ENCODE data around the gene MAGEF1.

Gene MAGEF1

DNA sequence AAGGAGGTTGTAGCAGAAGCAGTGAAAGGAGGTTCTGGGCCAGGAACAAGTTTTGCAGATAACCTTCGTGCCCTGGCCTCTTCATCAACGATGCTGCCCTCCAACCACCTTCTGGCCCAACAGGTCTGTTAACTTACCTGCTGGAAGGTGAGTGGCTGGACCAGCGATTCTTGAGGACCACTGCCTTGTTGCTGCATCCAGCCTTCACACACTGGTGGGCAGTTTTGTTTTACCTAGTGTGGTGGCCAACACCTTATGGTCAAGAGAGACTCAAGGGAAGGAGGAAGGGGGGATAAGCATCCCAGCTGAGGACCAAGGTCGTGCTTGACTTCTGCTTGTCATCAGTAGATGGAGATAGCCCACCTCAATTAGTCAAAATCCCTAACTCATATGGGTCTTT is 7.8 kb upstream of the MAGEF1 start:
- DNase-seq = no peak

DNA sequence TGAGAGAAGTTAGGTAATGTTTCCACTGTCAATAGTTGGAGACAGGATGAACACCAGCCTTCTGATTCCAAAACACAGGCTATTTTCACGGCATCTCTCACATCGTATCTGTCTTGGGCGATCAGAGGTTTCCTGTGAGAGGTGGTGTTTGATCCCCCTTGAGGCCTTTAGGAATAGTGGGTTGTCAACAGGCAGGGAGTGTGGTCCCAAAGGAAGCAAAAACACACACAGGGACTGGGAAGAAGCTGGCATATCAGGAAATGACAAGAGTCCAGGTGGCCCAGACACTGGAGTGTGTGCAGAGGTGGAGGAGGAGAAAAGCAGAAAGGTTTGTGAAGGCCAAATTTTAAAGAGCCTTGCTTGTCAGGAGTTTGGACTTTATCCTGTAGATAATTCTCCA is 6.6 kb upstream of the MAGEF1 start:
- DNase-seq = no peak

DNA sequence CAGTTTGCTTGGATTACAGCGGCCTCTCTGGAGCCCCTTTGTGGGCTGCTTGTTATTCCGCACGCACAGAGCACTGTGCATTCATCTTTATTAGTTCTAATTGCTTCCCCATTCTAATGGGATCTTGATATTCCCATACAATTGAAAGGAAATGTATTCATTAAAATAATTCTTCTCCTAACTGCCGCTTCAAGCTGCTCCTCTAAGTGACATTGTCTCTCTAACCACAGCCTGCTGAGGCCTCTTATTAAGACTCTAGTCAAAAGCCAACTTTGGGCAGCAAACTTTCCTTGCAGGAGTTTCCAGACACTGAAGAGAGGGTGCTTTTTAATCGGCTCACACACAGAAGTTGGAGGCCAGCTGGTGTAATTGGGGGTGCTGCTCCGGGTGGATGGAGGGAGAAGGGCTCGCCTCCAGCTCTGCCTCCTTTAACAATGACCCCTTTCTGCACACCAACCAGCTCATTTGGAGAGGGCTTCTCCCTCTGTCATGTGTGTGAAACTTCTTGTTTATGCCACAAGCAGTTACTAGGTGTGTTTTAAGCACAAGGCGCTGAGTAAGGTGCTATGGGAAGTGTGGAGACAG is 5.6 kb upstream of the MAGEF1 start:
- DNase-seq = peak; percentile 52

DNA sequence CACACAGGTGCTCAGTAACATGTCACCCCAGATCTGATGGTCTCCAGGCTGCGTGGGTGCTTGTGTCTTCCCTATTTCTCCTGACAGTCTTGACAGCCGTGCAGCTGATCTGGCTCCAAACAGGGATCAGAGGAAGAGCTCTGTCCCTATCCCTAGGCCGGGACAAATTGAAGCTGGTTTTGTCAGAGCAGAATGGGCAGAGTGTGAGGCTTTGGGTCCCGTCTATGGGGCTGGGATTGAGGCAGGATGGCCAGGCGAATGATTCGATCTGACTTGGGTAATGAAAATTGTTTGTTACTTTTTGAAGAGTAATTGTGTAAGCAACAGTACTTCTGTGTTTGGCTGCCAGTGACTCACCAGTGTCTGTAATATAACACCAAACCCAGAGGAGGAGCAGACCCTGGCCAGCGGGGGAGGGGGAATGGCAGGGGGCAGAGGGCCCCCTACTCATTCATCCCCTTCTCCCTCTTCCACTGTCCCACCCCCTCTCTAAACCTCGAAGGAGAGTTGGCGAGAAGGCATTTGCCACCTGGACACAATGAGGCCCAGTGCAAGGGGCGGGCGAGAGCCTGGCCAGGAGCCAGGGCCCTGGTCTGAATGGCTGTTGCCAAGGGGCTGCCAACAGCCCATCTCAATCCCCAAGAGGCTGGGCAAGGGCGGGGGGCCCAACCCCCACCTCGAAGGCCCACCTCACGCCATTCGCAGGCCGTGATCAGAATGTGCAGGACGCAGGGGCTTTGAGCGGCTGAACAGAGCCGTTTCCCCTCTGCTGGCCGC is 4.9 kb upstream of the MAGEF1 start:
- DNase-seq = peak; percentile 52

DNA sequence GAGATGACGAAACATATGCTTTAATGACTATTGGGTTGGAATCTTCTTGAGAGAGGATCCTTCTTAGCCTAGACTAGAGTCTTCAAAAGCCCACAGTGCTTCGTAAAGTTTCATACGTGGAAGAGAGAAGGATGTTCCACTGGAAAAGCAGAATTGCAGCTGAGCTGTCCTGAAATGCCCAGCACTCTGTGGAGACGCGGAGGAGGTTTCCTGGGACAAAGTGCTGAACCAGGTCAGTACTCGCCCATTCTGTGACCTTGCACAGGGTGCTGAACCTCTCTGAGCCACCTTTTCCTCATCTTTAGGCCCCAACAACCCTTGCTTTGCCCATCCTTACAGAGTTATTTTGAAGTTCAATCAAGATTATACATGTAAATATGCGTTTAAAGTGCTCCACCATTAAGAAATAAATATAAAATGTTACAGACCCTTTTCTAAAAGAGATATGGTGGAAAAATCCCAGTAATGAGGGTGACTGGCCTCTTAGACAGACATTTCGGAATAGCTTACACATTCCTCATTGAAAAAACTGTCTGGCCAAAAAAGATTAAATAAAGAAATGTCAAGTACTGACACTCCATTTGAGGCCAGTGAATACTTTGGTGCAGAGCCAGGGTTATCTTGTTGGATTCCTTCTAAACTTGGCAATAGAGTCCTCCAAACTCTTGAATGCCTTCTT is 4.2 kb upstream of the MAGEF1 start:
- DNase-seq = no peak

DNA sequence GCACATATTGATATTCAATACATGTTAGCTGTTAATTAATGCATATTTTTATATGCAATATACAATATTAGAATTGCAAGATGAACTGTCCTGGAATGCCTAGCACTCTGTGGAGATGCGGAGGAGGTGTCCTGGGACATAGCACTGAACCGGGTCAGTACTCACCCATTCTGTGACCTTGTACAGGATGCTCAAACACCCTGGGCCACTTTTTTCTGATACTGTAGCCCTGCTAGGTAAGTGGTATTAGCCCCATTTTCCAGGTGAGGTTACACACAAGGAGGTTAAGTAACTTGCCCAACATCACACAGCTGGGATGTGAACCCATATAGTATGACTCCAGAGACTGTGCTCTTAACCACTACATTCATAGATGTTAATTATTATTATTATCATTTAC is 1.7 kb upstream of the MAGEF1 start:
- DNase-seq = no peak

DNA sequence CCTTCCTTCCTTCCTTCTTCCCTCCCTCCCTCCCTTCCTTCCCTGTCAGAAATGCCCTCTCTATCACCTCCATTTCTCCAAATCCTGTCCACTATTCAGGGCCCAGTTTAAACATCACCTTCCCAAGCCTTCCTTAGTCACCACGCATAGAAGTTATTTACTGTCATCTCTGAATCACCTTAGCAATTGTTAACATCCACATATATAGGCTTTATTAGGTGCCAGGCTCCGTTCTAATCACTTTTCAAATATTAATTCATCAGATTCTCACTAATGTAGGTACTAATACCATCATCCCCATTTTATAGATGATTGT is 1.1 kb upstream of the MAGEF1 start:
- no peak for DNase-seq

DNA sequence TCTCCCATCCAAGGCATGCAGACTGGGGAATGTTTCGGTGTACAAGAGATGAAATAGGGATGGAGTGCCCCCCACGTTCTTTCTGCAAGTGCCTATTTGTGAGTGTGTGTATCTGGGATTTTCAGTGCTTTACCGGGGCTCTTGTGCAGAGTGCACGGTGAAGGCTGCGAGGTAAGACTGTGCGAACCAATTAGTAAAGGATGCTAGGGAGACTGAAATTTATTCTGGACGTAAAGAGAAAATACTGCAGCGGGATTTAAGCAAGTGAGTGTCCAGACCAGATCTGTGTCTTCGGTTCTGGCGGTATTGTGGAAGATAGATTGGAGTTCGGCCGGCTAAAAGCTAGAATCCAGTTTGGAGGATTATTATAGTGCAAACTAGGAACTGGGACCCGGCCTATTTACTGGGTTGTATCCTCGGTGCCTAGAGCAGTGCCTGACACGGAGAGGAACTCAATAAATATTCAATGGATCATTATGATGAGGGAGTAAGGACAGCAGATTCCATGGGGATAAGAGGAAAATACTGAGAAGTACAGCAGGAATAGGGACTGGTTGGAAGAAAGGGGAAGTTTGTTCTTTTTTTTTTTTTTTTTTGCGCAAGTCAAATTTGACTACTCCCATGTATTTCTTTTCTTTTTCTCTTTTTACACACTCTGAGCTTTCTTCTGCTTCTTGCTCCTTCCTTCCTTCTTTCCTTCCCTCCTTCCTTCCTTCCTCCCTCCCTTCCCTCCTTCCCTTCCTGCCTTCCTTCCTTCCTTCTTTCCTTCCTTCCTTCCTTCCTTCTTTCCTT is 580 bp upstream of the MAGEF1 start:
- no peak for DNase-seq

DNA sequence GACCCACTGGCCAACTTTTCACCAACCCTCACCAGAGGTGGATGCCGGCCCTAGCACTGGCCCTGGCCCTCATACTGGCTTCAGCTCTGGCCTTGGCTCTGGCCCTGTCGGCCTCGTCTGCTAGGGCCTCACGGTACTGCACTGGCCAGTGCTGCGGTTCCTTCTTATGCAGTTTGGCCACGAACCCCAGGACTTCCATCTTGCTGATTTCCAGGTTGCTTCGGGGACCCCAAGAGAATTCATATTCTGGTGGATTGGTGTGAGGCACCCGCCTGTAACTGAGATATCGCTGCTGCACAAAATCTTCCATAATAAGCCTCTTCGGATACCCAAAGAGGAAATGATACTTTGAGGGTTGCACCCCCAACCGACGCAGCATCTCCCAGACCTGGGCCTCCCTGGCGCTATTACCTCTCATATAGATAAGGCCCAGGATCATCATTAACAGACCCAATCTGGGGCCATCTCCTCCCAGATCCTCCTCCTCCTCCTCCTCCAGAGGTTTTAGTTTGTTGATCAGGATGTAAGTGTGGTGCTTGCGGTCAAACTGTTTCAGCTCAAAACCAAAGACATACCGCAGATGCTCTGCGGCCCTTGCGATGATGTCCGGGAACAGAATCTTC is 883 bp downstream of the MAGEF1 start:
- no peak for DNase-seq

DNA sequence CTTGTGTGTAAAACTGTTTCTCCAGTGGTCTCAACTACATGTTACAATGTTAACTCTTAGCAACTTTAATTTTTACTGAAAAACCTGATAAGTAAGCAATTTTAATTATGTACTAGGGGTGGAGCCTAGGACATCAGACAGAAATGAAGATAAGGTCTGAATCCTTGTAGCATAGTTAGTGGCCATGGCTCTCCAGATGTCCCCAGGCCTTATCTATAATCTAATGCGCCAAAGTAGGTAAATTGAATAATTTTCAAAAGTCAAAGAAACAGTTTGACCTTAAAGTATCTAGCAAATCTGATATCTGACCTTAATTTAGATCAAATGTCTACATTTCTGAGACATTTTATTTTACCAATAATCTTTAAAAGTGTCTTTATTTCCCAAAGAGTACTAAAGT is 8.2 kb downstream of the MAGEF1 start:
- no peak for DNase-seq

DNA sequence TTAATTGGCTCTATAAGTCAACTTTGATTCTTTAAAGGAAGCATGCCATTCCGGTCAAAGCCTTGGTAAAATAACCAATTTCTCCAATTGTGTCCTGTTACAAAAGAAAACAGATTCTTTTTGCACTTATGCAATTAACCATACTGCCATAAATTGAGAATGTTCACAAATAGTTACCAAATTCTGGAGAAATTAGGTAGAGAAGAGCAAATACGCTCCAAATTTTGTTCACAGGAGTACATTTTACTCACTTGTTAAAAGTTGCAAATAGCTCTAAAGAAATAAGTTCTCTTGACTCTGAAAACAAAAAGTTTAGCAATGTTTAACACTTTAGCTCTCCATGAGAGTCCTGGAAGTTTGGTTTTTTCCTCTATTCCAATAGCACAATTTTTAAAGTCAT is 11.1 kb downstream of the MAGEF1 start:
- no peak for DNase-seq

DNA sequence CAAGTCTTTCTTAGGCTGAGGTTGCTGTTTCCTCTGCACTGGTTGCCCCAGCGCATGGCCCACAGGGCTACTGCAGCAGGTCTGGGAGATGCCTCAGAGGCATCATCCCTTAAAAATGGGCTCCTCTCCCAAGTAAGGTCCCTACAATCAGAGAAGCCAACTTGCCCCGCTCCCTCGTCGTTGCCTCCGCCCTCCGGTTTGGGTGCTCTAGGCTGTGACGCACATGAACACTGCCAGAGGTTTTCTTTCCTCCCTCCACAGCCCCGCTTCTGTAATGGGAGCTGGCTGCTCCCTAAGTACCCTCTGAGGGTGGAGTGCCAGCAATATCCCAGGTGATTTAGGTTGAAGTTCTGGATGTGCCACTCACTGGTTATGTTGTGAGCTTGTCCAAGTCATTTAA is 14.0 kb downstream of the MAGEF1 start:
- no peak for DNase-seq

DNA sequence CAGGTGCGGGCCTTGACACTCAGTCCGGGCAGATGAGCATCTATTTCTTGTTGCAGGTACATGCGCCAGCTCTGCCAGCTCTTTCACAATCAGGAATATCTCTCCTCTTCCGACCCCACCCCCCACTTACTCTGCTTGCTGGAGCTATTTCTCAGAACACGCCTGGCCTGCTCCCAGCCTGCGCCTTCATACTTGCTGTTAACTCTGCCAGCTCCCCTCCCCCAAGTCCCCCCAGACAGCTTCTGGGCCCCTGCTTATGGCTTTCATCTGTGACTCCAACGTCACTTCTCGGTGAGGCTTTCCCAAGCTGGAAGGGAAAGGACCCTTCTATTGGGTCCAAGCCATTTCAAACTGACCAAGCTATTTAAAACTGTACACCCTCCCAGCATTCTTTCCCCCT is 15.2 kb downstream of the MAGEF1 start:
- DNase-seq = no peak

DNA sequence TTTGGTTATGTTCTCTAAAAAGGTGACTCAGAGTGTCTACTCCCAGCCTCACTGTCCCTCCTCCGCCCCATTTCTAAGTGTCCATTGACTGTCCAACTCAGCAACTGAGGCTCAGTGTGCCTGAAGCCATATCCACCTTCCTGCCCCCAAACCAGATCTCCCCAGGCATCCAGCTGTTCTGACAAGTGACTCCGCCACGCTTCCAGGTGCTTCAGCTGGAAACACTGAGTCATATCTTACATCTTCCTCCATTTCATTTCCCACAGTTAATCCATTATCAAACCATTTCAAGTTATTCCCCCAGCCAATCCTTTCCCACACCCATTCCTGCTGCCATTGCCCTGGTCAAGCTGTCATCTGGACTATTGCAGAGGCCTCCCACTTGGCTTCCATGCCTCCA is 17.1 kb downstream of the MAGEF1 start:
- DNase-seq = no peak

DNA sequence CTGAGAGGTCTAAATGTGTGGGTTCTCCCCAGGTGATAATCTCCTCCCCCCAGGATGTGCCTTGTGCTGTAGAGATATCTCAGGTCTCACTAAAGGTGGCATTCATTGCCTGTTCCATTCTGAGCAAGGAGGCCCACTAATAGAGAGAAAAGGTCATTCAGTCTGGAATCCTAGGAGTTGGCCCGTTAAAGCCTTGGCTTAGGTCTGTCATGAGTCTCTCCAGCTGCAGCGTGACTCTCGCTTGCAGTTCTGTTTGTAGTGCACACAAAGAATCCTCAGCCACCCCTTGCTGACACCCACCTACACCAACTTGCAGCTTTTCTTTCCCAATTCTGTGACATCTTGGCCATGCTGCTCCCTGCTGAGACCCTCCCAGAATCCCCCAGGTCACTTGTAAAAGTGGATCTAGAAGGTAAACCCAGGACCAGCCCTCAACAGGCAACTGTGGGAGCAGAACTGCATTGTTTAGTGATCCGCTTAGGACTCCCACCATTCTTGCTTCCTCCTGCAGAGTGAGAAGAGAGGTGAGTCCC is 17.7 kb downstream of the MAGEF1 start:
- no peak for DNase-seq

DNA sequence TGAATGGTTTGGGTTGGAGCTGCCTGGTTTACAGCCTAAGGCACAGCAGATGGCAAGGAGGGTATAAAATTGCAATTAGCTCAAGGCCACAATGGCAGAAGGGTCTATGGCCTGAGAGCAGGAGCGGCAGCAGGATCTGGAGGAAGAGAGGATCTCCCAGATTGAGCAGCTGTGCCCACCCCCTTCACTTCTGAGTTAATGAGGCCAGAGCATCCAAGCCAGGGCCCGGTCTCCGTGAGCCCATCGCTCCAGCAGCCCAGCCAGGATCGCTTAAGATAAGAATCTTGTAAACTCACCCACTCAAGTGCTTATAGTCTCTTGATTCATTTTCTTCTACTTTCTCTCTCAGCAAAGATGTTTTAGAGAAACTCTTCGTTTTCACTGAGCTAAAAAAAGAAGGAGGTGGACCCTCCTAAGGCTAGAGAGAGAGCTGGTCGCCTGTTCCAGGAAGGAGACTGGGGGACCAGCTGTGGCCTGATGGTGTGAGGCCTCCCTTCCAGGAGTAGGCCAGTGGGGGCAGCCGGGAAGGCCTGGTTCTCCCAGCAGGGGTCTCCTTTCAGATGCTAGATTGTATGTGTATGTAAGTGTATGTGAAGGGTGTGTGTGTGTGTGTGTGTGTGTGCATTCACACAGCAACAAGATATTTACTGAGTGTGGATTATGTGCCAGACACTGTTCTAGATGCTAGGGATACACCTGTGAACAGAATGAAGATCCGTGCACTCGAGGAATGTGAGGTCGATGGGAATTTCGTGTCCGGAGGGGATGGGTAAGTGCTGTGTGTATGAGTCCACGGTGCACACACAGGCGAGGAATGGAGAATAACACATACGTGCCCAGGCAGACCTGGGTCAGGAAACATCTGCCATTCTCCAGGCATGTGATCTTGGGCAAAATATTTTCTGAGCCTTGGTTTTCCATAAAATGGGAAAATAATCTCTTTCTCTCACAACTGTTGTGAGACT is 18.6 kb downstream of the MAGEF1 start:
- no peak for DNase-seq

DNA sequence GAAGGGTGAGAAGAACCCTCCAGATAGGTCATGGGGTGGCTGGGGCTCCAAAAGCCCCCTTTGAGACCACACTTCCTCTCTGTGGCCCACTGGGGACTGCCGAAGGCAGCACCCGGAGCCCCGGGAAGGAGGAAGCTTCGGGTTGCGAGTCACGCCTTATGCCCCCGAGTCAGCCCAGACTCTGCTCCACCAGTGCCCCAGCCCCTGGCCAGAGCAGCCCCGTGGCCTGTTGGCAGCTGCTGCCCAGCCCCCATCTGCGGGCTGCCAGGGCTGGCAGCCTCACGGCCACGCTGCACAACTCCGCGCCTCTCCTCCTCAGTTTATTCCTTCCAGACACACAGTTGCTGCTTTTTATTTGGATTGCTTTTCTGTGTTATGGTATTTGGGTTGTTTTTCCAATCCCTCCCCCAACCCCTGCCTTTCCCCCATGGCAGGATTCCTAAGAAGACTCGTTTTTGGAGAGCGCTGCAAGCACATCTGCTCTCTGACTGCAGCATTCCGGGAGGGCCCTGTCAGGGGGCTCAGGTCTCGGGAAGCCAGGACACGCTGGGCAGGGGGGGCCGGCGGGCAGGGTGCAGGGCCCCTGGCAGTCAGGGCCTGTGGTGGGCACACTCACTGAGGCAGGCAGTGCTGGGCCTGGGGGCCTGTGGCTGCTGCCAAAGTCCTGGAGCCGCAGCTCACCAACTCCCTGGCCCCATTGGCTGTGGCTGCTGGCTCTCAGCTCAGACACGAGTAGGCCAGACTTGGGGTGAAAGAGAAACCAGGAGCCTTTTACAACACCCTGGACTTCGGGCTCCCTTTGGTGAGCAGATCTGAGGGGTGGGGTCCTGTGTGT is 20.2 kb downstream of the MAGEF1 start:
- DNase-seq = no peak

DNA sequence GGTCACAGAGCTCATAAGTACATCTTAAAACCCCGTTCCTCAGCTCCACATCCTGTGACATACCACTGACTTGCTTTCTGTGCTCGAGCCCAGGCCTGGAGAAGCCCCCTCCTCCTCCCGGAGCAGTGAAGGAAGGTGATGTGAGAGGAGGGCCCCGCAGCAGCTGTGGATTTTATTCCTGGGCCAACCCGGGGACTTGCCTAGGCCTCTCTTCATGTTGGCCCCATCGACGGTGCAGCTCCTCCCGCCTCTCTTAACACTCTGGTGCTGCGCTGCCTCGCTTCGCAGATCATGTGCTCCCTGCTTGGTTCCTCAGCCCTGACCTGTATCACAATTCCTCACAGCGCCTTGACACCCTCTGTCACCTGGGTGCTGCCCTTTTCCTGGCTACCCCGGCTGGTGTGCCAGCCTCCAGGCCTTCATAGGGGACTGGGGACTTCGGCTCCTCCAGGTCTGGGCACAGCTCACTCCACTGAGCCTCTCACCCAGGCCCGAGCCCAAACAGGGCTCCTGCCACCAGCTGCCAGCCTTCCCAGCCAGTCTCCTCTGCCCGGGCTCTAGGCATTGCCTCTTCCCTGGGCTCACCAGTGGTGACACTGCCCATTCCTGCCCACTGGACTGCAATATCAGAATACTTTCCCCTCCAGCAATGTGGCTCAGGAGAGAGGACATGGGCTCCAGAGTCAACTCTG is 21.5 kb downstream of the MAGEF1 start:
- DNase-seq = no peak

DNA sequence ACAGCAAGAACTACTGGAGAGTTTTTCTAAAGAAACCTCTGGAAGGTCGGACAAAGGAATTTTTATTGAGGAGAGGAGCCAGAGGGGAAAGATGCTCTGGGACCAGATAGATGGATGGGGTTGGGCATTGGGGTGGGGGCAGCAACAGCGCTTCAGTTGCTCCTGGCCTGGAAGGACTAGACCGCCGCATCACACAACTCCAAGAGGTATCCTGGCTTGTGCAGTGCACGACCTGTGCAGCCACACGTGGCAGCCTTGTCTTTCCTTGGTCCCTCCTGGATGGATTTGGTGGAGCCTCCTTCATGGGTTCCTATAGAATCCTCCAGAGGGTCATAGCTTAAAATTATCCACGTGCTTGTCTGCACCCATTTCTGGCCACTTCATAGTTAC is 23.0 kb downstream of the MAGEF1 start:
- DNase-seq = no peak

DNA sequence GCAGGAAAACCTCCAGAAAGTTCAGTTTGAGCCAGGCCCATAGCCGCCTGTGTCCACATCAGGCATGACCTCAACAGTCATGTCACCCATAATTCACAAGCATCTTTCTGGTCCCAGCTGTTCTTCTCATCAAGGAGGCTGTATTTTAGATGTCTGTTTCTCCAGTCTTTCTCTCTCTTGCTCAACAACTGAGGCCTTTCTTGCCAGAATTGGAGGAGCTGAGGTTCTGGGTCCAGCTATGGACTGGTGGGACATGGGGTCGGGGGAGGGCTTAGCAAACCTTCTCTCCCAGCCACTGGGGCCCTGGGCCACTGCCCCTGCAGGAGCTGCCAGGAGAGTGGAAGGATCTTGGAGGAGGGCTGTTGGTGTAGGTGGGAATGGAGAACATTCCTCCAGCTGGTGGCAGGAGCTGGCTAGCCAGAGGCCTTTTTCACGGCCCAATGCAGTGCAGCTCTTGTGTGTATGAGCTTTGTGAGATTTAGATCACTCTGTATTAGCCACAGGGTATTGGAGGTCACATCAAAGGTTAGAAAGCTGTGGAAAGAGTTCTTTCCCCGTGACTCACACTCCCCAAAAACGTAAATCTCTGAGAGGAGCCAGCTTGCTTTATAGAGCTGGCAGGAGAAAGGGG is 23.5 kb downstream of the MAGEF1 start:
- no peak for DNase-seq

Data from NCI-H526 treated with DMSO at 0.1 percent for 48 hours (cell line).